Measurements from ENCODE around the gene UNC13A. TPM values are rescaled to one million over a fixed set of nuclear protein-coding genes. Genes with fewer than 3 reads are reported as not detected.

The UNC13A gene
- total RNA-seq, 4 donors from 2014 or later, result 0.16 TPM; not detected in 3

DNA sequence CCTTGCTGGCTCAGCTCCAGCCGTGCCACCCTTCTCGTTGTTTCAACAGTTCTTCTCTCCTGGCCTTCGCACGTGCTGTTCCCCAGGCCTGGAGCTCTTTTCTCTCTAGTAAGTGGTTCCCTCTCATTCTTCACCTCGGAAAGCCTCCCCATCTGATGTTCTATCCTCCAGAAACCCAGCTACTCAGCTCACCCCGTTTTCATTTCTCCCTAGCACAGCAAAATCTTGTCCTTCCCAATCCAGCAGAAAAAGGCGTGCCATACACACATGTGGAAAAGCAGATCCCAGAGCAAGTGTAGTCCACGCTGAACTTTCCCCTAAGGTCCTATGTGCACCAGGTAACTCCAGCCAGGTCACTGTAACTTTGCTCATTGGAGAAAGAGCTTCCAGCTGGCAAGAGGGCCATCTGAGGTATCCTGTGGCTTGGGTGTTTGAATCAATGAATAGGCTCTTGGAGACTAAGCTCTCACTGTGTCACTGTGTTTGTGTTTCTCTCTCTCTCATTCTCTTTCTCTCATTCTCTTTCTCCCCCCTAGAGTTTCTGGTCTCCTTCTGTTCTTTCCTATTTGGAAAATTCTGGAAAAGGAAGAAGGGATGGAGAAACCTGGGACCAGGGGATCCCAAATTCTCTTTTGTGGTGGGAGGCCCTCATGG is 83.7 kb downstream of the UNC13A start:
- peaks cover 27% of the 10 kb centered on the region for H3K27me3 ChIP-seq
- no peak for DNase-seq (ENCODE audit: low spot score in 2 of 2)
- H3K4me3 ChIP-seq, result no peak overlapping the region
- no peaks in the 10 kb centered on the region for H3K9me3 ChIP-seq
- WGBS, result 55% methylated on average over 8 of the region's 8 CpGs
- no peak overlapping the region for H3K27ac ChIP-seq
- peaks cover 14% of the 10 kb centered on the region for H3K4me1 ChIP-seq
- no peaks in the 10 kb centered on the region for H3K36me3 ChIP-seq
- TF ChIP-seq EP300 (IDR thresholded peaks at IDR 0.05) (no peak), POLR2AphosphoS5 (IDR thresholded peaks at IDR 0.05) (no peak), POLR2A (IDR thresholded peaks at IDR 0.05) (no peak)
- TF ChIP-seq, protein P1, sequence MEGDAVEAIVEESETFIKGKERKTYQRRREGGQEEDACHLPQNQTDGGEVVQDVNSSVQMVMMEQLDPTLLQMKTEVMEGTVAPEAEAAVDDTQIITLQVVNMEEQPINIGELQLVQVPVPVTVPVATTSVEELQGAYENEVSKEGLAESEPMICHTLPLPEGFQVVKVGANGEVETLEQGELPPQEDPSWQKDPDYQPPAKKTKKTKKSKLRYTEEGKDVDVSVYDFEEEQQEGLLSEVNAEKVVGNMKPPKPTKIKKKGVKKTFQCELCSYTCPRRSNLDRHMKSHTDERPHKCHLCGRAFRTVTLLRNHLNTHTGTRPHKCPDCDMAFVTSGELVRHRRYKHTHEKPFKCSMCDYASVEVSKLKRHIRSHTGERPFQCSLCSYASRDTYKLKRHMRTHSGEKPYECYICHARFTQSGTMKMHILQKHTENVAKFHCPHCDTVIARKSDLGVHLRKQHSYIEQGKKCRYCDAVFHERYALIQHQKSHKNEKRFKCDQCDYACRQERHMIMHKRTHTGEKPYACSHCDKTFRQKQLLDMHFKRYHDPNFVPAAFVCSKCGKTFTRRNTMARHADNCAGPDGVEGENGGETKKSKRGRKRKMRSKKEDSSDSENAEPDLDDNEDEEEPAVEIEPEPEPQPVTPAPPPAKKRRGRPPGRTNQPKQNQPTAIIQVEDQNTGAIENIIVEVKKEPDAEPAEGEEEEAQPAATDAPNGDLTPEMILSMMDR (IDR thresholded peaks at IDR 0.05), result no peak

DNA sequence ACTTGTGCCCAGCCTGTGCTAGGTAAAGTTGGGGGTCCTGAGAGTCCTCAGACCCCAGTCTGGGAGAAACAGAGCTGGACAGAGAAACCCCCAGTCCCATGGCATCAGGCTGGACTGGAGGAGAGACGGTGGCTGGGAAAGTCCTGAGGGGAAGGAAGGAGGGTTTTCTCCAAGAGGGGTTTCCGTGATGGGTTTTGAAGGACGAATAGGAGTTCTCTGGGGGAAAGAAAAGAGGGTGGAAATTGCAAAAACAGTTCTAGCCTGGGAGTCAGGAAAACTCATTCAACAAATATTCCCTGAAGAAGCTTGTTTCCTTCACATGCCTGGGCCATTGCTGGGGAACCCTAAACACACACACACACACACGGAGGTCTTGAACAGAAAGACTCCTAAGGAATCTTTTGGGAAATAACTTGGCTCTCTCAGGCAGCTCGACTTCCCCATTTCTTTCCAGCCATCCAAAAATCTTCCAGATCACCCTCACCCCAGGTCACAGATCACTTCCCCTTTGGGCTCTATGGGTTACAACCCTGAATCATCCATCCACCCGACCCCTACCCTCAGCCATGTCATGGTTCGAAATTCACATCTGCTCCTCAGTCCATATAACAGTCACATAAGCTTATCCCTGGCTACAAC is 85.2 kb downstream of the UNC13A start:
- Histone ChIP-seq H3K27ac (no peak overlapping the region), H3K4me3 (no peak overlapping the region), H3K9me3 (no peaks in the 10 kb centered on the region), H3K4me1 (peaks cover 14% of the 10 kb centered on the region), H3K27me3 (peaks cover 27% of the 10 kb centered on the region), H3K36me3 (no peaks in the 10 kb centered on the region)
- TF ChIP-seq EP300 (IDR thresholded peaks at IDR 0.05) (no peak), POLR2AphosphoS5 (IDR thresholded peaks at IDR 0.05) (no peak), POLR2A (IDR thresholded peaks at IDR 0.05) (no peak)
- TF ChIP-seq, protein P1 (IDR thresholded peaks at IDR 0.05), result no peak
- no peak for DNase-seq (ENCODE audit: low spot score in 2 of 2)
- WGBS, result 75% methylated on average over 7 of the region's 7 CpGs

DNA sequence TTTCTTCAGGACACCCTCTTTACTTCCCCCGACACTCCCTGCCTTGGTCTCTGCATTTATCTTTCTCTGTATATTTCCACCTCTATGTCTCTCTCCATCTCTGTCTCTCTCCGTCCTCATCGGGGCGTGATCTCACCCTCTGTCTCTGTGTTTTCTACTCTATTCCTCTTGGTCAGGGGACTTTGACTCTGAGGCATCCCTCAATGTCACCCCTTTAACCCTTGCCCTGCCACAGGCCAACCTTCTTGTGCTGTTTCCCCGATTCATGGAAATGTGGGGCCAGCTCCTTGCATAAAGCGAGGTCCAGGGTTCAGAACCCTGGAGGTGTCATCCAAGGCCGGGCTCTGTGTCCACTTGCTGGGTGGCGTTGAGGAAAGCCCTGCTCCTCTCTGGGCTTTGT is 85.9 kb downstream of the UNC13A start:
- H3K4me3 ChIP-seq, result no peak overlapping the region
- peaks cover 27% of the 10 kb centered on the region for H3K27me3 ChIP-seq
- no peaks in the 10 kb centered on the region for H3K9me3 ChIP-seq
- no peaks in the 10 kb centered on the region for H3K36me3 ChIP-seq
- whole genome bisulfite sequencing, result 67% methylated on average over 8 of the region's 8 CpGs
- TF ChIP-seq POLR2AphosphoS5 (IDR thresholded peaks at IDR 0.05) (no peak), EP300 (IDR thresholded peaks at IDR 0.05) (no peak), POLR2A (IDR thresholded peaks at IDR 0.05) (no peak)
- TF ChIP-seq, protein P1 (IDR thresholded peaks at IDR 0.05), result no peak
- DNase-seq (ENCODE audit: low spot score in 2 of 2), result no peak
- H3K4me1 ChIP-seq, result peaks cover 14% of the 10 kb centered on the region
- H3K27ac ChIP-seq, result no peak overlapping the region

DNA sequence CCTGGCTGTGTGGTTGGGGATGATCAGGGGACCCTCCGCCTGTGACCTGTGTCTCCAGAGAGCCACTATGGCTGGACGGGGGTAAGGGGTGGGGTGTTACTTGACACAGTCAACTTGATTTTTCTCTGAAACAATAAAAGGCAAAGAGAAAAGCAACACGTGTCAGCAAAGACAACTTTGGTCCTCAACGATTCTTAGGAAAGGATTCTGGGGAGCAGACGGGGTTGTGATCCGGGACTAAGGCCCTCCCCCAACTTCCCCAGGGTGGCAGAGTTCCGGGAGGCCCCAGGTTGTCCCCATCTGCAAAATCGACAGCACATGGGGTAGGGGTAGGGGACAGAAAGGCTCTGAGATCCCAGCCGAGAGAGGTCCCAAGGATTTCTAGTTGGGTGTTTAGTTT is 86.5 kb downstream of the UNC13A start:
- TF ChIP-seq, protein P1 (IDR thresholded peaks at IDR 0.05), result no peak
- TF ChIP-seq POLR2A (IDR thresholded peaks at IDR 0.05), result no peak
- Histone ChIP-seq H3K9me3 (no peaks in the 10 kb centered on the region), H3K27me3 (peaks cover 27% of the 10 kb centered on the region), H3K36me3 (no peaks in the 10 kb centered on the region), H3K4me3 (no peak overlapping the region), H3K27ac (no peak overlapping the region), H3K4me1 (peaks cover 12% of the 10 kb centered on the region)
- WGBS, result 31% methylated on average over 9 of the region's 9 CpGs
- no peak for DNase-seq (ENCODE audit: low spot score in 2 of 2)

DNA sequence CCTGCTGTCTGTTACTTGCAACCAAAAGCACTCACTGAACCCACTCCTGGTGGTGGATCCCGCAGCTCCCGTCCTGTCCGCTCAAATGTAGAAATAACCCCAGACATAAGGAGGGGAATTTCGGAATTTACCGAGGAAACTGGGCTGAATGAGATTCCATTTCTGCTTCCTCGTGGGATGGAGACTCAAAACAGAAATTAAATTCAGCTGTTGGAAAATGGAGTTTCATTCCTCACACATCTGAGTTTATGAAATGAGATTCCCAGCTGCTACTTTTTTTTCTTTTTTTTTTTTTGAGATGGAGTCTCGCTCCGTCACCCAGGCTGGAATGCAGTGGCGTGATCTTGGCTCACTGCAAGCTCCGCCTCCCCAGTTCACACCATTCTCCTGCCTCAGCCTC is 88.4 kb downstream of the UNC13A start:
- no peak for DNase-seq (ENCODE audit: low spot score in 2 of 2)
- Histone ChIP-seq H3K27ac (no peak overlapping the region), H3K4me3 (no peak overlapping the region), H3K27me3 (peaks cover 15% of the 10 kb centered on the region), H3K36me3 (no peaks in the 10 kb centered on the region), H3K4me1 (no peaks in the 10 kb centered on the region), H3K9me3 (no peaks in the 10 kb centered on the region)
- 57% methylated on average over 10 of the region's 10 CpGs for WGBS
- TF ChIP-seq, protein P1 (IDR thresholded peaks at IDR 0.05), result no peak
- TF ChIP-seq EP300 (IDR thresholded peaks at IDR 0.05) (no peak), POLR2A (IDR thresholded peaks at IDR 0.05) (no peak), POLR2AphosphoS5 (IDR thresholded peaks at IDR 0.05) (no peak)

All from suprapubic skin (tissue), 4 donors.